ENCODE results near the gene GAL3ST2.

Gene GAL3ST2

DNA sequence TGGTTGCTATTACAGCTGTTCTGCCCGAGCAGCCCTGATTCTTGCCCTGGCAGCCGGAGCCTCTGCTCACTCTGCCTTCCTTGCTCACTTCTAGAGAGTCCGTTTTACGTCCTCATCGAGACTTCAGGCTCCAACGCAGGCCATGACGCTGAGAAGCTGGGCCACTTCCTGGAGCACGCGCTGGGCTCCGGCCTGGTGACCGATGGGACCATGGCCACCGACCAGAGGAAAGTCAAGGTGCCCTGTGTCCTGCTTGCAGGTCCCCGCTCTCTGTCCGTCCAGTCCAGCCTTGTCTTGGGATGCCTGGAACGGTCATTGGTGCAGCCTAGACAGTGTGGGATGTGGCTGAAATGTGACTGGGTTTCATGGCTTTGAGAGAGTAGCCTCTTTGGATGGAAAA is 25.5 kb upstream of the GAL3ST2 start:
- TF ChIP-seq ARNTL (CRISPR knock-in tag; IDR thresholded peaks at IDR 0.05; ENCODE audit: borderline replicate concordance, low read depth) (no peak), CSDC2 (CRISPR knock-in tag; IDR thresholded peaks at IDR 0.05) (no peak), ZNF8 (CRISPR knock-in tag; IDR thresholded peaks at IDR 0.05) (no peak), ZNF565 (CRISPR knock-in tag; conservative IDR thresholded peaks at IDR 0.05; ENCODE audit: low read depth) (no peak), CSRNP3 (CRISPR knock-in tag; IDR thresholded peaks at IDR 0.05) (no peak), SNAI2 (CRISPR knock-in tag; IDR thresholded peaks at IDR 0.05) (no peak), GLIS3 (CRISPR knock-in tag; IDR thresholded peaks at IDR 0.05) (no peak), ZC3H10 (CRISPR knock-in tag; IDR thresholded peaks at IDR 0.05) (no peak)

GRCh38 chr2:241751776-241752175 is 24.8 kb upstream of the GAL3ST2 start:
- no peak for ATAC-seq
- TF ChIP-seq OSR1 (CRISPR knock-in tag; IDR thresholded peaks at IDR 0.05) (no peak), TCF4 (CRISPR knock-in tag; IDR thresholded peaks at IDR 0.05; ENCODE audit: borderline replicate concordance) (no peak), ARNTL (CRISPR knock-in tag; IDR thresholded peaks at IDR 0.05; ENCODE audit: borderline replicate concordance, low read depth) (no peak), ISL1 (CRISPR knock-in tag; IDR thresholded peaks at IDR 0.05) (no peak), RARB (CRISPR knock-in tag; IDR thresholded peaks at IDR 0.05) (no peak), PPARA (CRISPR knock-in tag; IDR thresholded peaks at IDR 0.05; ENCODE audit: borderline replicate concordance) (no peak), PATZ1 (CRISPR knock-in tag; IDR thresholded peaks at IDR 0.05; ENCODE audit: borderline replicate concordance) (no peak), SNAI2 (CRISPR knock-in tag; IDR thresholded peaks at IDR 0.05) (no peak), ZNF70 (CRISPR knock-in tag; IDR thresholded peaks at IDR 0.05) (no peak), GLIS3 (CRISPR knock-in tag; IDR thresholded peaks at IDR 0.05) (no peak), ZNF565 (CRISPR knock-in tag; conservative IDR thresholded peaks at IDR 0.05; ENCODE audit: low read depth) (no peak), CSRNP3 (CRISPR knock-in tag; IDR thresholded peaks at IDR 0.05) (no peak), BACH2 (CRISPR knock-in tag; IDR thresholded peaks at IDR 0.05; ENCODE audit: borderline replicate concordance) (no peak), ZC3H10 (CRISPR knock-in tag; IDR thresholded peaks at IDR 0.05) (no peak)

More for the DNA sequence above, 25.5 kb upstream of the GAL3ST2 start:
- ATAC-seq: no peak

GRCh38 chr2:241752253-241752652 is 24.4 kb upstream of the GAL3ST2 start:
- ATAC-seq: no peak
- TF ChIP-seq RARB (CRISPR knock-in tag; IDR thresholded peaks at IDR 0.05): no peak
- no peak for TF ChIP-seq ESRRG (CRISPR knock-in tag; IDR thresholded peaks at IDR 0.05)
- TF ChIP-seq TCF4 (CRISPR knock-in tag; IDR thresholded peaks at IDR 0.05; ENCODE audit: borderline replicate concordance): no peak
- no peak for TF ChIP-seq ZNF565 (CRISPR knock-in tag; conservative IDR thresholded peaks at IDR 0.05; ENCODE audit: low read depth)
- TF ChIP-seq ZNF8 (CRISPR knock-in tag; IDR thresholded peaks at IDR 0.05): no peak
- no peak for TF ChIP-seq ISL1 (CRISPR knock-in tag; IDR thresholded peaks at IDR 0.05)
- TF ChIP-seq ARNTL (CRISPR knock-in tag; IDR thresholded peaks at IDR 0.05; ENCODE audit: borderline replicate concordance, low read depth): no peak

DNA sequence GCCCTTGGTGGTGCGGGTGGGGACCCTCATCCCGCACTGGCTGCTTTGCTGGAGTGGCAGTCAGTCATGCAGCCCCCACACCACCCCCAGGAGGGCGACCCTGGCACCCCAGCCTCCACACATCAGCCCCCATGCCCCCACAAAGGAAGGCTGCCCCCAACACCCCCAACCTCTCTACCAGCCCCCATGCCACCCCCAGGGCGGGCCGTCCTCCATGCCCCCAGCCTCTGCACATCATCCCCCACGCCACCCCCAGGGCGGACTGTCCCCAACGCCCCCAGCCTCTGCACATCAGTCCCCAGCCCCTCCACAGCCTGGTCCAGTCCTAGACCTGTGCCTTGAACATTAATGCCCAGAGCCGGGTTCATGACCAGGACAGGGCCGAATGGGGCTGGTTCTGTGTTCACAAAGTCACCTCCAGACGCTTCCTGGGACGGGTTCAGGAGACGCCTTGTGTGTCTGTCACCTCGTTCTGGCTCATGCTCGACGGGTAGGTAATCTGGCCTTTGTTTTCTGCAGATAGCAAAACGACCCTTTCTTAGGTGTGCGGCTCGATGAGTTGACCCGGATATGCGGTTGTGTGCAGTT is 23.8 kb upstream of the GAL3ST2 start:
- no peak for ATAC-seq
- no peak for TF ChIP-seq PPARA (CRISPR knock-in tag; IDR thresholded peaks at IDR 0.05; ENCODE audit: borderline replicate concordance)
- TF ChIP-seq CSRNP3 (CRISPR knock-in tag; IDR thresholded peaks at IDR 0.05): no peak
- TF ChIP-seq CSDC2 (CRISPR knock-in tag; IDR thresholded peaks at IDR 0.05): no peak
- no peak for TF ChIP-seq GLIS3 (CRISPR knock-in tag; IDR thresholded peaks at IDR 0.05)
- TF ChIP-seq CREB5 (CRISPR knock-in tag; IDR thresholded peaks at IDR 0.05; ENCODE audit: low read depth): no peak
- no peak for TF ChIP-seq RARB (CRISPR knock-in tag; IDR thresholded peaks at IDR 0.05)
- no peak for TF ChIP-seq ZFP30 (CRISPR knock-in tag; IDR thresholded peaks at IDR 0.05)

All from SK-N-SH treated with all-trans-retinoic acid at 6 μM for 48 hours (cell line).